ENCODE measurements around the gene CASQ2.

GRCh38 chr1:115732316-115732715, 36.2 kb downstream of the CASQ2 start:
- TF ChIP-seq CTCF (IDR thresholded peaks at IDR 0.05) = no peak
- no peak for TF ChIP-seq POLR2A (IDR thresholded peaks at IDR 0.05)
